HG02763 (cell line): ENCODE measurements around the gene CYB561D2.

Experiments
- ATAC-seq: cut with Tn5 transposase; IDR thresholded peaks from one replicate; pipeline ENCODE4 v1.9.1; 2021; ENCODE audit warnings: mild to moderate bottlenecking, moderate library complexity; ENCODE audit not compliant: unreplicated experiment

CYB561D2 gene

GRCh38 chr3:50388016-50388719 lies 37.5 kb downstream of the CYB561D2 start:
- ATAC-seq: no peak

GRCh38 chr3:50388720-50389413 lies 38.2 kb downstream of the CYB561D2 start:
- ATAC-seq: no peak

DNA sequence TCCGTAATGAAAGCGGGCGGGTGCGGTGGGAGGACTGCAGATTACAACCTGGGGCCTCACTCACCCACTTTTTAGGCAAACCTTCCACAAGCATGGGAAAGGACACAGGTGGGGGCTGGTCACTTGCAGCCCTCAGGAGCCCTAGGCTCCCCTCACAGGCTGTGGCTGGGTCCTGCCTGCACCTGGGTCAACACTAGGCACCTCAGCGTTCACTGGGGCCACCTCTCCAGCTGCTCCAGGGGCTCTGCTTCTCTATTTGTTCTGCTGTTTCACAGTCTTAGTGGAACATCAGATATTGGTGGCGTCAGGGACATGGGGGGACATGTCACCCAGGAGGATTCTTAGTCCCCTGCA lies 38.7 kb downstream of the CYB561D2 start:
- ATAC-seq: no peak

GRCh38 chr3:50390508-50391224 lies 40.0 kb downstream of the CYB561D2 start:
- no peak for ATAC-seq

DNA sequence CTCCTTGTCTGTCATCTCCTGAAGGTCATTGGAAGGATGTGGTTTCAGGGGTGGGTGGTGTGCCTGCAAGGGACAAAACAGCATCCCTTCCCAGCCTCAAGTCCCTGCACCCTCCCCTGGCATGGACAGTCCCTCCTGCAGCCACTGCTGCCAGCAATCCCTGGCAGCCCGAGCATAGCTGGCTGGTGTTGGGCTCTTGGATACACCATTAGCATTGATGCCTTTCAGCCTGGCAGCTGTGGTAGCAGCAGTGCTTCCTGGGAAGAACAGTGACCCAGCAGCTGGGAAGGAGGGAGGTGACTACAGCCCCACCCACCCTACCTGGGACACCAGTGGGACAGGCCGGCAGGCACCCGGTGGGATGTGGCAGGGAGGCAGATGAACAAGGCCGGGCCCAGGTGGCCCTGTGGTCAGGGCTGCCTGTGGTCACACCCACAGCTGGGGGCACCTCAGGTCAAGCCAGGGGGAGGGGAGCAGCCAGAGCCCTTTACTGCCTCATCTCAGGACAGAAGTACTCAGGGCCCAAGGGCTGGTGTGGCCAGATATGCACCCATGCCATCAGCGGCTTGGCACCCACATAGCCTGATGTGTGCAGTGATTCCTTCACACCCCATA lies 41.5 kb downstream of the CYB561D2 start:
- ATAC-seq: no peak

DNA sequence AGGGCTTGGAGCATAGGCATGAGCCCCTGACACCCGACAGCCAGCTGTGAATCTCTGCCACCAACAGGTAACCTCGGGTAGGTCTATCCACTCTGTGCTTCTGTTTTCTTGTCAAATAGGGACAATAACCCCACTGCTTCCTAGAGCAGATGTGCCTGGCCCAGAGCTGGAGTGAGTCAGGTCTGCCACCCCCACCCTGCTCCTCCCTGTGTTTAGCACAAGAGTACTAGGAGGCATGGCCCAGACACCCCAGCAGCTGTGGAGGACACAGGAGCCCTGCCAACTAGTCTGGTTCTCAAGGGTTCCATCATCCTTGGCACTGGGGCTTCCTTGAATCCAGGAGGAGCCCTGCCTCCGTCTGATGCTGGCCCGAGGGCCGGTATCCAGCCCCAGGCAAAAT lies 42.4 kb downstream of the CYB561D2 start:
- no peak for ATAC-seq

DNA sequence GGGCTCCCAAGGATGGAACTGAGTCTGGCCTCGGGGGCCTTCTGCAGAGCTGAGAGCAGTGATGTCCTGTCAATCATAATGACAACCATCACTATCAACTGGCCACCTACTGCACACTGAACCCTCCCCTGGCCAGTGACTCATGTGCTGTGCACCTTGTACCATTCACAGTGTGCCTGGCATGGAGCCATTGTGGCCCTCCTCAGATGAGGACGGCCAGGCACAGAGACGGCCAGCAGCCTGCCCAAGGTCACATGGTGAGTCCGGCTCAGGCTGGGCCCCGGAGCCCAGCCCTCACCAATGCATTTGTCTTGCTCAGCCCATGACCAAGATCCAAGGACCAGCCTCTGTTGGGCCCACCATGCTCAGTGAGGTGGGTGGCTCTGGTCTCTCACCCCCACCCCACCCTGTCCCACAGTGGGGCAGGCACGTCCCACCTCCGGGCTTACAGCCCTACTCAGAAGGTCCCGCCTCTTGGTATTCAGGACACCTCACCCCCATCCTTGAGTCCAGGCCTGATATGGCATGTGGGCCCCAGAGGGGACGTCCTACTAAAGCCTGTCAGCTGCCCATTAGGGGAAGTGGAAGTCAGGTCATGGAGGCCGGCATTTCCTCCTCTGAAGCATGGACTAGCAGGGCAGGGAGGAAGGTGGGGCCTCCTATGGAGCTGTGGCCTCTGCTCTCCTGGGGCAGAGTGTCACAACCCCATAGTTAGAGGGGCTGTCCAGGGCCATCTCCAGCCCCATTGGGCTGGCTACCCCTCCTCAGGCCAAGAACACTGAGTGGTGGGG lies 44.6 kb downstream of the CYB561D2 start:
- no peak for ATAC-seq

- no peak for ATAC-seq
Measured at GRCh38 chr3:50396502-50396901, 45.8 kb downstream of the CYB561D2 start.

DNA sequence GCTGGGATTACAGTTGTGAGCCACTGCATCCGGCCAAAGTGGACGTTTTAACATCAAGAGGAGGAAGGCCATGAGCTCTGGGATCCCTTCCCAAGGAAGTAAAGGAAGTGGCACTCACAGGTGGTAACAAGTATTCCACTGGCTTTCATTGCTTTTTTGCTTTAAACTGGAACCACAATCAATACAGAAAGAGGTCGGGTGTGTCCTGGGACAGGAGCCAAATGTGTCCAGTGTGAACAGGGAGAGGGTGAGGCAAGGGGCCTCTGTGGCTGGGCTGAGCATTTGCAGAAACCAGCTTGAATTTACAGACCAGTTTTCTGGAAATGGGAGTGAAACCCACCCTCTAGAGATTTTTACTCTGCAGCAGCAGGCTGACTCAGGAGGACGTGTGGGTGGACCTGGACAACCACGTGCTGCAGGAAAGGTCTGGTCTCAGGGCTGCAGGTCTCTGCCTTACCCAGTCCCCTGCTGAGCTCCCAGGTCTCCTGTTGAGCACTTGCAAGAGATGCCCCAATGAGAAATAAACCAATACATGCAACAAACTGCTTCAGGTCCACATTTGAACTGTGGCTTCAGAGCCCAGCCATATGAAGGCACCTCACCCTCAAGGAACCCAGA lies 51.4 kb downstream of the CYB561D2 start:
- ATAC-seq: no peak
